Loucy (cell line): ENCODE measurements around the gene ARHGAP1.

Source experiments
- H2AFZ ChIP-seq: fragments of 200-600 bp; sonication (generic); 2 replicates; pipeline ENCODE4 v1.6.0; 2016; ENCODE audit warnings: antibody characterized with exemption, mild to moderate bottlenecking, low read length, moderate library complexity
- H3F3A ChIP-seq: fragments of 200-600 bp; 2 replicates; pipeline ENCODE4 v1.6.0; 2016; ENCODE audit warnings: antibody characterized with exemption, low read depth, mild to moderate bottlenecking
- H3K27me3 ChIP-seq: fragments of 200-600 bp; sonication (generic); 2 replicates; pipeline ENCODE4 v1.6.1; 2014; ENCODE audit warnings: low read length, mild to moderate bottlenecking; ENCODE audit not compliant: insufficient read depth, poor library complexity, severe bottlenecking
- H3K36me3 ChIP-seq: fragments of 200-600 bp; sonication (generic); 2 replicates; pipeline ENCODE4 v1.6.1; 2016; ENCODE audit warnings: low read length; ENCODE audit not compliant: insufficient read depth
- H3K4me1 ChIP-seq: fragments of 200-600 bp; sonication (generic); 2 replicates; pipeline ENCODE4 v1.5.1; 2014; ENCODE audit warnings: low read length, mild to moderate bottlenecking; ENCODE audit not compliant: insufficient read depth, poor library complexity, severe bottlenecking
- H3K4me2 ChIP-seq: fragments of 200-600 bp; sonication (generic); 2 replicates; pipeline ENCODE4 v1.6.0; 2014; ENCODE audit warnings: antibody characterized with exemption, low read length, low read depth, mild to moderate bottlenecking; ENCODE audit not compliant: poor library complexity, severe bottlenecking
- H3K4me3 ChIP-seq: fragments of 200-600 bp; sonication (generic); 2 replicates; pipeline ENCODE4 v1.5.1; 2014; ENCODE audit warnings: low read length, mild to moderate bottlenecking, mixed read lengths; ENCODE audit not compliant: poor library complexity, severe bottlenecking
- H3K79me2 ChIP-seq: fragments of 200-600 bp; sonication (generic); 2 replicates; pipeline ENCODE4 v1.6.1; 2014; ENCODE audit warnings: low read length; ENCODE audit not compliant: insufficient read depth
- H3K9ac ChIP-seq: fragments of 200-600 bp; sonication (generic); 2 replicates; pipeline ENCODE4 v1.6.0; 2014; ENCODE audit warnings: mild to moderate bottlenecking, low read depth, low read length, moderate library complexity; ENCODE audit not compliant: poor library complexity, severe bottlenecking
- H3K9me2 ChIP-seq: fragments of 200-600 bp; sonication (generic); replicated peaks from 2 replicates; pipeline ENCODE4 v1.6.1; 2016; ENCODE audit warnings: low read depth, low read length, mixed read lengths
- H3K9me3 ChIP-seq: fragments of 200-600 bp; sonication (generic); 2 replicates; pipeline ENCODE4 v1.6.1; 2014; ENCODE audit warnings: mild to moderate bottlenecking, antibody characterized with exemption, low read length, low read depth; ENCODE audit not compliant: insufficient read depth
- H4K20me1 ChIP-seq: fragments of 200-600 bp; sonication (generic); 2 replicates; pipeline ENCODE4 v1.6.0; 2014; ENCODE audit warnings: antibody characterized with exemption, low read length, mild to moderate bottlenecking; ENCODE audit not compliant: insufficient read depth, poor library complexity, severe bottlenecking
- CTCF ChIP-seq: fragments of 200-600 bp; sonication (generic); conservative IDR thresholded peaks from 2 replicates; pipeline ENCODE4 v1.5.1; 2014; ENCODE audit warnings: mild to moderate bottlenecking, antibody characterized with exemption, low read length
- EZH2phosphoT487 ChIP-seq: fragments of 200-600 bp; IDR thresholded peaks from 2 replicates; pipeline ENCODE4 v1.6.1; 2018; ENCODE audit warnings: antibody characterized with exemption, mild to moderate bottlenecking, moderate library complexity, borderline replicate concordance

Gene ARHGAP1

GRCh38 chr11:46662366-46662765, 38.1 kb downstream of the ARHGAP1 start:
- no peak overlapping the region for H3K9ac ChIP-seq
- TF ChIP-seq CTCF, result no peak
- no peak for TF ChIP-seq EZH2phosphoT487
- H3K27me3 ChIP-seq, result no peaks in the 10 kb centered on the region
- H3K36me3 ChIP-seq, result peaks cover 62% of the 10 kb centered on the region; the same call in 1 of the 2 replicates
- no peak overlapping the region for H3K4me2 ChIP-seq
- H3K9me2 ChIP-seq, result no peaks in the 10 kb centered on the region
- no peaks in the 10 kb centered on the region for H4K20me1 ChIP-seq
- H3K9me3 ChIP-seq, result no peaks in the 10 kb centered on the region
- H3K4me1 ChIP-seq, result peaks cover 14% of the 10 kb centered on the region
- no peak overlapping the region for H3K4me3 ChIP-seq
- H3F3A ChIP-seq, result no peaks in the 10 kb centered on the region
- H3K79me2 ChIP-seq, result no peaks in the 10 kb centered on the region
- H2AFZ ChIP-seq, result no peak overlapping the region

GRCh38 chr11:46661836-46662235, 38.6 kb downstream of the ARHGAP1 start:
- H3K4me1 ChIP-seq, result peaks cover 9% of the 10 kb centered on the region
- no peak overlapping the region for H3K4me2 ChIP-seq
- no peaks in the 10 kb centered on the region for H3K9me2 ChIP-seq
- H3K4me3 ChIP-seq, result no peak overlapping the region
- H3K27me3 ChIP-seq, result no peaks in the 10 kb centered on the region
- no peaks in the 10 kb centered on the region for H3K9me3 ChIP-seq
- no peaks in the 10 kb centered on the region for H3K79me2 ChIP-seq
- H4K20me1 ChIP-seq, result no peaks in the 10 kb centered on the region
- no peak overlapping the region for H3K9ac ChIP-seq
- no peak for TF ChIP-seq EZH2phosphoT487
- no peak for TF ChIP-seq CTCF
- H2AFZ ChIP-seq, result no peak overlapping the region
- H3K36me3 ChIP-seq, result peaks cover 68% of the 10 kb centered on the region; the same call in 1 of the 2 replicates
- no peaks in the 10 kb centered on the region for H3F3A ChIP-seq

GRCh38 chr11:46659908-46660307, 40.5 kb downstream of the ARHGAP1 start:
- no peak overlapping the region for H3K4me2 ChIP-seq
- H3K9ac ChIP-seq, result peak overlapping the region; percentile 22
- H3F3A ChIP-seq, result no peaks in the 10 kb centered on the region
- H3K4me1 ChIP-seq, result peaks cover 5% of the 10 kb centered on the region
- H2AFZ ChIP-seq, result no peak overlapping the region
- no peaks in the 10 kb centered on the region for H3K27me3 ChIP-seq
- peaks cover 70% of the 10 kb centered on the region; the same call in 1 of the 2 replicates for H3K36me3 ChIP-seq
- TF ChIP-seq CTCF (no peak), EZH2phosphoT487 (no peak)
- no peaks in the 10 kb centered on the region for H4K20me1 ChIP-seq
- no peaks in the 10 kb centered on the region for H3K9me3 ChIP-seq
- no peak overlapping the region for H3K4me3 ChIP-seq
- no peaks in the 10 kb centered on the region for H3K79me2 ChIP-seq
- no peaks in the 10 kb centered on the region for H3K9me2 ChIP-seq
